ENCODE measurements around the gene UBE4B. TPM values are rescaled to one million over a fixed set of nuclear protein-coding genes. Genes with fewer than 3 reads are reported as not detected.
A peak's percentile ranks its signal among the peaks of the same experiment; 100 is the strongest.

The UBE4B gene
- total and polyA plus RNA-seq, 2 donors (not counting 1 experiment from before 2014, with no cell fraction given), result 21.7 to 57.5 TPM

DNA sequence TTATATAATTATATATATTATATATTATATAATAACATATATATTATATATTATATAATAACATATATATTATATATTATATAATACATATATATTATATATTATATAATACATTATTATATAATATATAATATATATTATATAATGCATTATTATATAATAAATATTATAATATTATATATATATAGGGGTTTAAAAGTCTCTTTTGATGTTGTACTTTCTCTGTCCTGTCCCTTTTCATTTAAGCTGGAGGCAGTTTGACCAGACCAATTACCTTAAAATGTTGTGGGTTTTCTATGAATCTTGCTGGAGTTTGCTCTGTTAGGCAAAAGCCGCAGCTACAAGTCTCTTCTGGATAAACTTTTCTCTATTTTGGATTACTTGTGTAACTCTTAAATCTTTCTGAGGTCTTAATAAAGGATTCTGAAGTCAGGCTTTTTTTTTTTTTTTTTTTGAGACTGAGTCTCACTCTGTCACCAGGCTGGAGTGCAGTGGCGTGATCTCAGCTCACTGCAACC lies 155.4 kb downstream of the UBE4B start:
- no CpG with 5 or more reads among the region's 2 CpGs for whole genome bisulfite sequencing (ENCODE audit: insufficient coverage)
- DNase-seq (no peak), ATAC-seq (ENCODE audit: low read depth) (no peak)
- no peak overlapping the region for H3K27ac ChIP-seq (ENCODE audit: low read length in 2 of 2)
- CTCF ChIA-PET, result interaction anchor here (0.7 kb wide), 1 partner anchor 32 kb away, joined by 4 read pairs; no protein-coding TSS in a partner anchor
- intact Hi-C loops (cut with micrococcal nuclease), result no loop called here
- no peaks in the 10 kb centered on the region for H3K36me3 ChIP-seq (replicated peaks in 1 of 2; ENCODE audit: control extremely low read depth in 1 of 2, control insufficient read depth in 1 of 2, extremely low read depth in 1 of 2, insufficient read depth in 2 of 2, low read length in 1 of 2)
- H4K20me1 ChIP-seq (ENCODE audit: control insufficient read depth, insufficient read depth, low read length, poor library complexity, severe bottlenecking), result no peaks in the 10 kb centered on the region
- peaks cover 0 to 6% of the 10 kb centered on the region in 2 donors for H3K4me1 ChIP-seq (ENCODE audit: control insufficient read depth in 2 of 2, insufficient read depth in 2 of 2, low read length in 2 of 2)
- Mint-ChIP-seq H3K9me3 (ENCODE audit: insufficient read depth) (no peaks in the 10 kb centered on the region), H3K4me1 (peaks cover 5% of the 10 kb centered on the region), H3K27me3 (no peaks in the 10 kb centered on the region), H3K4me3 (no peak overlapping the region), H3K27ac (no peak overlapping the region)
- H3K9ac ChIP-seq (ENCODE audit: low read length), result no peak overlapping the region
- no peaks in the 10 kb centered on the region for H3K79me2 ChIP-seq (ENCODE audit: control insufficient read depth, insufficient read depth, low read length)
- H3K9me3 ChIP-seq (ENCODE audit: control extremely low read depth in 1 of 3, control insufficient read depth in 2 of 3, insufficient read depth in 1 of 3, low read length in 2 of 3), result peaks cover 0 to 4% (median 0%) of the 10 kb centered on the region in 3 donors
- POLR2A ChIA-PET, result no interaction called here
- no peak overlapping the region for H2AFZ ChIP-seq (ENCODE audit: insufficient read depth, low read depth, low read length, poor library complexity, severe bottlenecking)
- H3K4me2 ChIP-seq (replicated peaks; ENCODE audit: low read depth, low read length, poor library complexity, severe bottlenecking), result no peak overlapping the region
- no peak for TF ChIP-seq EZH2 (IDR thresholded peaks at IDR 0.05; ENCODE audit: borderline replicate concordance, insufficient read depth, low read depth, low read length, poor library complexity, severe bottlenecking)
- TF ChIP-seq, protein P1, sequence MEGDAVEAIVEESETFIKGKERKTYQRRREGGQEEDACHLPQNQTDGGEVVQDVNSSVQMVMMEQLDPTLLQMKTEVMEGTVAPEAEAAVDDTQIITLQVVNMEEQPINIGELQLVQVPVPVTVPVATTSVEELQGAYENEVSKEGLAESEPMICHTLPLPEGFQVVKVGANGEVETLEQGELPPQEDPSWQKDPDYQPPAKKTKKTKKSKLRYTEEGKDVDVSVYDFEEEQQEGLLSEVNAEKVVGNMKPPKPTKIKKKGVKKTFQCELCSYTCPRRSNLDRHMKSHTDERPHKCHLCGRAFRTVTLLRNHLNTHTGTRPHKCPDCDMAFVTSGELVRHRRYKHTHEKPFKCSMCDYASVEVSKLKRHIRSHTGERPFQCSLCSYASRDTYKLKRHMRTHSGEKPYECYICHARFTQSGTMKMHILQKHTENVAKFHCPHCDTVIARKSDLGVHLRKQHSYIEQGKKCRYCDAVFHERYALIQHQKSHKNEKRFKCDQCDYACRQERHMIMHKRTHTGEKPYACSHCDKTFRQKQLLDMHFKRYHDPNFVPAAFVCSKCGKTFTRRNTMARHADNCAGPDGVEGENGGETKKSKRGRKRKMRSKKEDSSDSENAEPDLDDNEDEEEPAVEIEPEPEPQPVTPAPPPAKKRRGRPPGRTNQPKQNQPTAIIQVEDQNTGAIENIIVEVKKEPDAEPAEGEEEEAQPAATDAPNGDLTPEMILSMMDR (IDR thresholded peaks at IDR 0.05), result no peak
- no peaks in the 10 kb centered on the region for H3K27me3 ChIP-seq (replicated peaks in 1 of 4; ENCODE audit: control extremely low read depth in 1 of 4, control insufficient read depth in 3 of 4, insufficient read depth in 4 of 4, low read length in 3 of 4)
- H3K4me3 ChIP-seq (ENCODE audit: control extremely low read depth in 1 of 5, extremely low read depth in 1 of 5, insufficient read depth in 1 of 5, low read depth in 2 of 5, low read length in 4 of 5), result no peak overlapping the region

GRCh38 chr1:10189659-10190058 lies 156.9 kb downstream of the UBE4B start:
- Histone ChIP-seq H3K79me2 (ENCODE audit: control insufficient read depth, insufficient read depth, low read length) (no peaks in the 10 kb centered on the region), H3K27ac (ENCODE audit: low read length in 2 of 2) (no peak overlapping the region), H3K36me3 (replicated peaks in 1 of 2; ENCODE audit: control extremely low read depth in 1 of 2, control insufficient read depth in 1 of 2, extremely low read depth in 1 of 2, insufficient read depth in 2 of 2, low read length in 1 of 2) (no peaks in the 10 kb centered on the region), H3K4me3 (ENCODE audit: control extremely low read depth in 1 of 5, extremely low read depth in 1 of 5, insufficient read depth in 1 of 5, low read depth in 2 of 5, low read length in 4 of 5) (no peak overlapping the region), H2AFZ (ENCODE audit: insufficient read depth, low read depth, low read length, poor library complexity, severe bottlenecking) (no peak overlapping the region), H3K9me3 (ENCODE audit: control extremely low read depth in 1 of 3, control insufficient read depth in 2 of 3, insufficient read depth in 1 of 3, low read length in 2 of 3) (peaks cover 0 to 4% (median 0%) of the 10 kb centered on the region in 3 donors), H3K4me2 (replicated peaks; ENCODE audit: low read depth, low read length, poor library complexity, severe bottlenecking) (no peak overlapping the region), H3K9ac (ENCODE audit: low read length) (no peak overlapping the region), H3K4me1 (ENCODE audit: control insufficient read depth in 2 of 2, insufficient read depth in 2 of 2, low read length in 2 of 2) (peaks cover 0 to 6% of the 10 kb centered on the region in 2 donors), H3K27me3 (replicated peaks in 1 of 4; ENCODE audit: control extremely low read depth in 1 of 4, control insufficient read depth in 3 of 4, insufficient read depth in 4 of 4, low read length in 3 of 4) (no peaks in the 10 kb centered on the region), H4K20me1 (ENCODE audit: control insufficient read depth, insufficient read depth, low read length, poor library complexity, severe bottlenecking) (no peaks in the 10 kb centered on the region)
- ChIA-PET CTCF (no interaction called here), POLR2A (no interaction called here)
- DNase-seq, result peak; percentile 34
- Mint-ChIP-seq H3K27me3 (peaks cover 3% of the 10 kb centered on the region), H3K4me1 (peaks cover 5% of the 10 kb centered on the region), H3K9me3 (ENCODE audit: insufficient read depth) (no peaks in the 10 kb centered on the region), H3K27ac (peak overlapping the region; percentile 32), H3K4me3 (peak overlapping the region; percentile 29)
- TF ChIP-seq, protein P1 (IDR thresholded peaks at IDR 0.05), result no peak
- no peak for TF ChIP-seq EZH2 (IDR thresholded peaks at IDR 0.05; ENCODE audit: borderline replicate concordance, insufficient read depth, low read depth, low read length, poor library complexity, severe bottlenecking)
- WGBS (ENCODE audit: insufficient coverage), result 26% methylated on average over 3 of the region's 4 CpGs
- intact Hi-C loops (cut with micrococcal nuclease), result no loop called here
- peak; percentile 49 for ATAC-seq (ENCODE audit: low read depth)

Measured in B cell (primary cell).